GM12892 (cell line): ENCODE data around the gene METTL18.

Source experiments
- POLR2A ChIP-seq: IDR thresholded peaks from 2 replicates; pipeline ENCODE4 v1.6.1; 2011; ENCODE audit warnings: low read depth, low read length, control low read depth
- POLR2AphosphoS5 ChIP-seq: IDR thresholded peaks from 2 replicates; pipeline ENCODE4 v1.6.1; 2011; ENCODE audit warnings: low read depth, low read length, control low read depth

DNA sequence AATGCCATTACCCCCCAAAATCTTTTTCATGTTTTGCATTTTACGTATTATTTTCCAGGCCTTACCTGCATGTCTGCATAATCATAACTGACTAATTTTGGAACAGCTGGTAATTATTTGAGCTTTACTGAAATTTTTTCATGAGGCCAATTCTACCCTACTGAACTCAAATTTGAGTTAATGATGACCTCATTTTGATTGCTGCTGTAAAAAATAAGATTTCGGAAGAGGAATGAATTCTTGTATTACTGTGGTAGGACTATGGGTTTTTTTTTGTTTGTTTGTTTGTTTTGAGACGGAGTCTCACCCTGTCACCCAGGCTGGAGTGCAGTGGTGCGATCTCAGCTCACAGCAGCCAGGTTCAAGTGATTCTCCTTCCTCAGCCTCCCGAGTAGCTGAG is 2.6 kb upstream of the METTL18 start:
- TF ChIP-seq POLR2AphosphoS5 (no peak), POLR2A (no peak)
